GM18505 (cell line): ENCODE results near the gene RNF224.
A peak's percentile ranks its signal among the peaks of the same experiment; 100 is the strongest.
"Not testable (repeated sequence)": the region's sequence is repeated elsewhere in the genome, so short reads cannot be mapped to it uniquely, and the experiment has no call there.

Source experiments
- ATAC-seq: cut with Tn5 transposase; IDR thresholded peaks from one replicate; pipeline ENCODE4 v1.9.1; 2021; ENCODE audit not compliant: unreplicated experiment
- POLR2A ChIP-seq: IDR thresholded peaks from 4 replicates; pipeline ENCODE4 v1.6.1; 2011; ENCODE audit warnings: borderline replicate concordance; ENCODE audit not compliant: insufficient read depth, insufficient read length; ENCODE audit errors: extremely low read depth

RNF224 gene

DNA sequence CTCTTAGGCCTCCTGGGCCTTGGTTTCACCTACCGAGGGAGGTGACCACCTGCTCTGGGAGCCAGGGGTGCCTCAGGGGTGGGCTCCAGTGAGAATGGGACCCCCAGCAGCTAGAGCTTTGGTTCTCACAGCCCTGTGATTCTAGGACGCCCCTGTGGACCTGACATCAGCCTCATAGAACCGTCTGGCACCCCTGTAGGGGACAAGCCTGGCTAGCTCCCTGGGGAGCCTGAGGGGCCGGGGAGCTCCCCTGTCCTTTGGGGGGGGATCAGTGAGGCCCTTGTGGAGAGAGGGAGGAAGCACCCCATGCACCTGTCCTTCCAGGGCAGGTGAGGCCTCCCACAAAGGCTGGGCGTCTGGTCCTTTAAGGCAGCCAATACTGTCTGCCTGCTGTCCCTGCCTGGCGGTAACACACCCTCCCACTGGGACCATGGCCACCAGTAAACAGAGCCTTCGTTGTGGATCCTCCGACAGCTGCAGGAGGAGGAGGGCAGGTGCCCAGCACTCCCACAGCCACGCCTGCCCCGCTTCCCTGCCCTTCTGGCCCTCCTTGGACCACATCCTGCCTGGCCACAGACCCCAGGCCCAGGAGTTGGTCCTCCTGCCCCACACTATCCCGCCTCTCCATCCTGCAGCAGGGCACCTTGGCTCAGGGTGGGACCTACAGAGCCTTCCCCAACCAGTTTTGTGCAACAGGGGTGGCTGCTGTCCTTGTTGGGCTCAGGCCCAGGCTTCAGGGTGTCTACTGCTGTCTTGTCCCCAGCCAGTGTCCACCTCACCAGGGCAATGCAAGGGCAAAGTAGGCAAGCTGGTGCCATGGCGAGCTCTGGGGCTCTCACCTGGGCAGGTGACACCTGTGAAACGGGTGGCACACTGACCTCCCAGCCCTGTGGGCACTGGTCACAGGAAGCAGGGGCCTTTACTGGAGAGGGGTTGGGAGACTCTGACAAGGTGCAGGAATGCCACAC is 10.7 kb downstream of the RNF224 start:
- no peak for ATAC-seq
- TF ChIP-seq POLR2A, result no peak

DNA sequence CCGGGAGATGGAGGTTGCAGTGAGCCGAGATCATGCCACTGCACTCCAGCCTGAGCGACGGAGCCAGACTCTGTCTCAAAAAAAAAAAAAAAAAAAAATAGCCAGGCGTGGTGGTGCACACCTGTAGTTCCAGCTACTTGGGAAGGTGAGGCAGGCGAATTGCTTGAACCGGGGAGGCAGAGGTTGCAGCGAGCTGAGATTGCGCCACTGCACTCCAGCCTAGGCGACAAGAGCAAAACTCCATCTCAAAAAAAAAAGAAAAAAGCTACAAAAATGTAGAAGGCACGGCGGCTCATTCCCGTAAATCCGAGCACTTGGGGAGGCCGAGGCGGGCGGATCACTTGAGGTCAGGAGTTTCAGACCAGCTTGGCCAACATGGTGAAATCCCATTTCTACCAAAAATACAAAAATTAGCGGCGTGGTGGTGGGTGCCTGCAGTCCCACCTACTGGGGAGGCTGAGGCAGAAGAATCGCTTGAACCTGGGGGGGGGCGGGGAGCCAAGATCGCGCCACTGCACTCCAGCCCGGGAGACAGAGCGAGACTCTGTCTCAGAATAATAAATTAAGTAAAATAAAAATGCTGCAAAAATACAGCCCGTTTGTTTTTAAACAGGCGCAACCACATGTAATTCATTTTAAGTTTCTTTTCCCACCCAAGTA is 12.4 kb downstream of the RNF224 start:
- not testable (repeated sequence) for ATAC-seq

DNA sequence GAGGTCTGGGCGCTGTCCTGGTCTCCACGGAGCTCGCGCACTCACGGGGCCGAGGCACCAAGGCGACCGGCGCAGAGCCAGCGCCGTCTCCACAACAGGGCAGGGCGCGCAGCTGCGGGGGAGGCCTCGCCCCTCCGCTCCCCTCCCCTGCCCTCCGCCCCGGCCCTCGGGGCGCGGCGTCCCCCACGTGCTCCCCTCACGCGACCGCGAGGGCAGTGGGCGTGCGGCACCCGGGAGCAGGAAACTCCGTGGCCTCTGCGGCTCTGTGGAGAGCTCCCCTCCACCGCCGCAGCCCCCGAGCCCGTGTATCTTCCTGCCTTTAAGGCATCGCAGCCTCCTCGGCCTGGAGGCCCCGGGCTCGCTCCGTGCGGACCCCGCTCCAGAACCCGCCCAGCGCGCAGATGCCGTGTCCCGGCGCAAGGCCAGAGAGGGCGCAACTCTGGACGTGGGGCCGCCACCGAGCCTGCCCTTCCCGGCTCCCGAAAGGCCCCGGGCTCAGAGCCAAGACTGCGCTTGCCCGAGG is 13.1 kb downstream of the RNF224 start:
- TF ChIP-seq POLR2A, result no peak
- peak; percentile 27 for ATAC-seq

DNA sequence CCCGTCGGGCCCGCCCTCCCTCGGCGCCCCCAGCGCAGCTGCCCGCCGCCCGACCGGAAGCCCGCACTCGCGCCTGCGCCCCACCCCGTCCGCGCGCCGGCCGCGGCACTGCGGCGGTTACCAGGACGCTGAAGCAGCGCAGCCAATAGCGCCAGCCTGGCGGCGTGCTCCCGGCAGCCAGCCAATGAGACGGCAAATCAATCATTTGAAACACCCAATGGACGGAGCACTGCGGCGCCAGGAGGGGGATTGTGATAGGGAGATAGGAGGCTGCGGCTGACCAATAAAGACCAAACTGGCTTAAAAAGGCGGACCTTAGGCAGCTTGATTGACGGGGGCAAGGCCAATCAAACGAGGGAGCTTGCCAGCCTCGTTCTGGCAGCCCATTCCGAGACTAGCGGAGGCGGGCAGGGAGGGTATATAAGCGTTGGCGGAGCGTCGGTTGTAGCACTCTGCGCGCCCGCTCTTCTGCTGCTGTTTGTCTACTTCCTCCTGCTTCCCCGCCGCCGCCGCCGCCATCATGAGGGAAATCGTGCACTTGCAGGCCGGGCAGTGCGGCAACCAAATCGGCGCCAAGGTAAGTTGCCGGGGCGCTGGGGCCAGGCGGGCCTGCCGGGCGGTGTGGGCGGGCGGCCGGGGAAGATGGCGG is 13.7 kb downstream of the RNF224 start, which contains the start of gene TUBB4B:
Gene TUBB4B (plus strand): TSS at position 447 of the 649 bp plus-strand sequence. CDS start 74 bp downstream, at position 521.
- ATAC-seq, result peak; percentile 65
- TF ChIP-seq POLR2A, result peak; percentile 100

GRCh38 chr9:137241490-137242268 is 14.4 kb downstream of the RNF224 start:
- ATAC-seq, result peak; percentile 6
- no peak for TF ChIP-seq POLR2A

DNA sequence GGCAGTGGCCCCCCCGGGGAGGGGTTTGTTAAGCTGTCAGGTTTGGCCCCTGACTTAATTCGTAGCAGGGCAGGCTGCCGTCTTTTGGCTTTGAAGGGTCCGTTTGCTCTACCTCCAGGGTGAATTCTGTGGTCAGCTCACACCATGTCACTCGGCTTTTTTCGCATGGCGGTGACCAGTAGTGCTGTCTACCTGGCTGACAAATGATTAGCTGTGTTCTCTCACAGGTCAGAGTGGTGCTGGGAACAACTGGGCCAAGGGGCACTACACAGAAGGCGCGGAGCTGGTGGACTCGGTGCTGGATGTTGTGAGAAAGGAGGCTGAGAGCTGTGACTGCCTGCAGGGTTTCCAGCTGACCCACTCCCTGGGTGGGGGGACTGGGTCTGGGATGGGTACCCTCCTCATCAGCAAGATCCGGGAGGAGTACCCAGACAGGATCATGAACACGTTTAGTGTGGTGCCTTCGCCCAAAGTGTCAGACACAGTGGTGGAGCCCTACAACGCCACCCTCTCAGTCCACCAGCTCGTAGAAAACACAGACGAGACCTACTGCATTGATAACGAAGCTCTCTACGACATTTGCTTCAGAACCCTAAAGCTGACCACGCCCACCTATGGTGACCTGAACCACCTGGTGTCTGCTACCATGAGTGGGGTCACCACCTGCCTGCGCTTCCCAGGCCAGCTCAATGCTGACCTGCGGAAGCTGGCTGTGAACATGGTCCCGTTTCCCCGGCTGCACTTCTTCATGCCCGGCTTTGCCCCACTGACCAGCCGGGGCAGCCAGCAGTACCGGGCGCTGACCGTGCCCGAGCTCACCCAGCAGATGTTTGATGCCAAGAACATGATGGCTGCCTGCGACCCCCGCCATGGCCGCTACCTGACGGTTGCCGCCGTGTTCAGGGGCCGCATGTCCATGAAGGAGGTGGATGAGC is 15.2 kb downstream of the RNF224 start:
- ATAC-seq, result no peak
- no peak for TF ChIP-seq POLR2A

DNA sequence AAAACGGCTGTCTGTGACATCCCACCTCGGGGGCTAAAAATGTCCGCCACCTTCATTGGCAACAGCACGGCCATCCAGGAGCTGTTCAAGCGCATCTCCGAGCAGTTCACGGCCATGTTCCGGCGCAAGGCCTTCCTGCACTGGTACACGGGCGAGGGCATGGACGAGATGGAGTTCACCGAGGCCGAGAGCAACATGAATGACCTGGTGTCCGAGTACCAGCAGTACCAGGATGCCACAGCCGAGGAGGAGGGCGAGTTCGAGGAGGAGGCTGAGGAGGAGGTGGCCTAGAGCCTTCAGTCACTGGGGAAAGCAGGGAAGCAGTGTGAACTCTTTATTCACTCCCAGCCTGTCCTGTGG is 15.9 kb downstream of the RNF224 start:
- not testable (repeated sequence) for ATAC-seq

- no peak for ATAC-seq
- peak; percentile 40 for TF ChIP-seq POLR2A
Measured at GRCh38 chr9:137243626-137244485, 16.6 kb downstream of the RNF224 start.

DNA sequence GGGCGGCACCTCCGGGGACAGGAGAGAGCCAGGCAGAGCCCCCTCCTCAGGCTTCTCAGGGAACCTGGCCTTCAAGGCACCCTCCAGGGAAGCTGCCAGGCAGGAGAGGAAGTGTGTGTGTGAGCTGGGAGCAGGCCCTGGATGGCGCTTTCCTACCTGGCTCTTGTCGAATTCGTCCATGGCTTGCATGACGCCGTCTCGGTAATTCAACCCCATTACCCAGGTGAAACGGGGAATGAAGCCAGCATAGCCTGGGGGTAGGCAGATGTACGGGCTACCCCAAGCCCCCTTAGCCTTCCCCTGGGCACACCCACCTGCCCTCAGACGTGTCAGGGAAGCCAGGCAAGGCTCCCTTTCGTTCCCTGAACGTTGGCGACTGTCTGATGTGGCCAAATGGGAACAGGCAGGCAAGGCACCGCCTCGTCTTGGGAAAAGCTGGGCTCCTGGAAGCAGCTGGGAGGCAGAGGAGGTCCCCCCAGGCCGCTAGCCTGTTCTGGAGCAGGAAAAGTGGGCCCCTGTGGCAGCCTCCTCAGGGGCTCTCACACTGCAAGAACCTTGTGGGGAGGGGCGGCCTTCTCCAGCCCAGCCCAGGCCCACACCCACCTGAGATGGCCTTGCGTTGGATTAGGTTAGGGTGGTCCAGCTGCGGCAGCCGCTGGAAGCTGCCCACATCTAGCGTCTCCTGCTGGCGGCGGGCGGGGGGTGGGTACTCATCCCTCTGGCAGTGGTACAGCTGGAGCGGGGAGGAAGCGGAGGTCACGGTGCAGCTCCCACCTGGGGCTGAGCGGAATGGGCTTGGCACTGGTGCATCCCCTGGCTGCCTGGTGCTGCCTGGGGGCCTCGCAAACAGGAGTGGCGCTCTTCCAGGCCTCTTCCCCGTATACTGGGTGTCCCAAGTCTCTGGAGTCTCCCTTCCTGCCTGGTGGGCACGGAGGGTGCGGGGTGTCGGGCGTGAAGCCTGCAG is 17.5 kb downstream of the RNF224 start:
- no peak for TF ChIP-seq POLR2A
- ATAC-seq, result no peak
